Fibroblast of villous mesenchyme (primary cell): ENCODE data around the gene B4GALNT3. TPM values are rescaled to one million over a fixed set of nuclear protein-coding genes. Genes with fewer than 3 reads are reported as not detected.

Experiments used
- DNase-seq: peaks from one replicate; pipeline ENCODE4 v3.0.0-alpha.2; 2010; ENCODE audit warnings: low read depth
- H3K4me3 ChIP-seq: 2 replicates; pipeline ENCODE4 v1.5.1; 2011; ENCODE audit warnings: low read depth, mild to moderate bottlenecking, low read length
- total RNA-seq: library from RNA; depleted of rRNA; stranded (reverse); fragments of >200 nt; gene quantifications from 2 replicates; pipeline ENCODE4 v1.2.3, GENCODE V29; 2012
- TF ChIP-seq, protein P1 (sequence below): IDR thresholded peaks from 2 replicates; pipeline ENCODE4 v1.5.1; 2012; ENCODE audit warnings: low read depth, mild to moderate bottlenecking, low read length; ENCODE audit not compliant: insufficient read depth

Gene B4GALNT3
- total RNA-seq, 1 donor = under 0.01 TPM

DNA sequence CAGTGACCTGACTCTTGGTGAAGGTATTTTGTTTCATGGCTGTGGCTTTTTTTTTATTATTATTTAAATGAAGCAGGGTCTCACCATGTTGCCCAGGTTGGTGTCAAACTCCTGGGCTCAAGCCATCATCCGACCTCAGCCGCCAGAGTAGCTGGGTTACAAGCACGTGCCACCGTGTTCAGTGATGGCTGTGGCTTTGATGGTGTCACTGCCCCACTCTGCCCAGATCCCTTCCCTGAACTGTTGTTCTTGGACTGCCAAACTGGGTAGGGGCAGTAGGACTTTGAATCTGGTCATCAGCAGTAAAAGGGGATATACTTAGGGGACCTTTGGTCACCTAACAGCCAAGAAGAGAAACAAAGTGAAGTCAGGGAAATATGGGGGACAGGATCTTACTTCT is 19.4 kb downstream of the B4GALNT3 start:
- no peak for DNase-seq
- TF ChIP-seq, protein P1, sequence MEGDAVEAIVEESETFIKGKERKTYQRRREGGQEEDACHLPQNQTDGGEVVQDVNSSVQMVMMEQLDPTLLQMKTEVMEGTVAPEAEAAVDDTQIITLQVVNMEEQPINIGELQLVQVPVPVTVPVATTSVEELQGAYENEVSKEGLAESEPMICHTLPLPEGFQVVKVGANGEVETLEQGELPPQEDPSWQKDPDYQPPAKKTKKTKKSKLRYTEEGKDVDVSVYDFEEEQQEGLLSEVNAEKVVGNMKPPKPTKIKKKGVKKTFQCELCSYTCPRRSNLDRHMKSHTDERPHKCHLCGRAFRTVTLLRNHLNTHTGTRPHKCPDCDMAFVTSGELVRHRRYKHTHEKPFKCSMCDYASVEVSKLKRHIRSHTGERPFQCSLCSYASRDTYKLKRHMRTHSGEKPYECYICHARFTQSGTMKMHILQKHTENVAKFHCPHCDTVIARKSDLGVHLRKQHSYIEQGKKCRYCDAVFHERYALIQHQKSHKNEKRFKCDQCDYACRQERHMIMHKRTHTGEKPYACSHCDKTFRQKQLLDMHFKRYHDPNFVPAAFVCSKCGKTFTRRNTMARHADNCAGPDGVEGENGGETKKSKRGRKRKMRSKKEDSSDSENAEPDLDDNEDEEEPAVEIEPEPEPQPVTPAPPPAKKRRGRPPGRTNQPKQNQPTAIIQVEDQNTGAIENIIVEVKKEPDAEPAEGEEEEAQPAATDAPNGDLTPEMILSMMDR = no peak
- H3K4me3 ChIP-seq = no peak overlapping the region

- TF ChIP-seq, protein P1 = no peak
- no peak for DNase-seq
- no peak overlapping the region for H3K4me3 ChIP-seq
Measured at GRCh38 chr12:480831-481816, 21.4 kb downstream of the B4GALNT3 start.

- TF ChIP-seq, protein P1 = no peak
- no peak overlapping the region for H3K4me3 ChIP-seq
- no peak for DNase-seq
Measured at GRCh38 chr12:482061-482460, 22.3 kb downstream of the B4GALNT3 start.

DNA sequence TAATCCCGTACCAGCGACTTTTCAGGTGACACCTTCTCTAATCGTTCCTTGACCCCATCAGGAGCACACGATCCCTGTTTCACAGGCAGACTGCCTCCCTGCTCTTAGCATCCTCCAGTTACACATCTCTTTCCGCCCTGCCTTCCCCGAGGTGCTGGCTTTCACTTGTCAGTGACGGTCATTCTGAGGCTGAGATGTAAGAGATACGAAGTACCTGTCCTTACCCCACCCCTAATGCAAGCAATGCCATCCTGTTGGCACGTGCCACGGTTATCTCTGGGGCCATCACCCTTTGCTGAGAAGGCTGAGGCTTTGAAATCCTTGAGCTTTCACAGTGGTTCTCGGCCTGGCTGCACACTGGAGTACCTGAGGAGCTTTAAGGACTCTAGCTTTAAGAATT is 24.4 kb downstream of the B4GALNT3 start:
- TF ChIP-seq, protein P1 = no peak
- no peak overlapping the region for H3K4me3 ChIP-seq
- DNase-seq = no peak

GRCh38 chr12:490260-490659 is 30.5 kb downstream of the B4GALNT3 start:
- no peak overlapping the region for H3K4me3 ChIP-seq
- TF ChIP-seq, protein P1 = no peak
- no peak for DNase-seq

GRCh38 chr12:495466-495865 is 35.7 kb downstream of the B4GALNT3 start:
- H3K4me3 ChIP-seq = no peak overlapping the region
- no peak for DNase-seq

More at GRCh38 chr12:495466-495865, 35.7 kb downstream of the B4GALNT3 start:
- TF ChIP-seq, protein P1 = no peak
